ENCODE data around the gene ASB13. TPM values are rescaled to one million over a fixed set of nuclear protein-coding genes. Genes with fewer than 3 reads are reported as not detected.
A peak's percentile ranks its signal among the peaks of the same experiment; 100 is the strongest.

The ASB13 gene
- polyA plus RNA-seq, 3 donors = 13.3 to 44.1 (median 37.8) TPM

GRCh38 chr10:5615316-5615715, 51.1 kb downstream of the ASB13 start:
- no peak overlapping the region for H3K27ac ChIP-seq (ENCODE audit: low read depth in 1 of 2, low read length in 2 of 2)
- TF ChIP-seq CTCF (IDR thresholded peaks at IDR 0.05) = no peak
- no peak overlapping the region for H3K9ac ChIP-seq (ENCODE audit: insufficient read depth, low read length, poor library complexity, severe bottlenecking)
- intact Hi-C loops (cut with micrococcal nuclease) = no loop called here
- no peak overlapping the region for H3K4me3 ChIP-seq (replicated peaks in 1 of 3; ENCODE audit: low read depth in 2 of 3, low read length in 3 of 3)
- H3K9me3 ChIP-seq (replicated peaks in 1 of 2; ENCODE audit: control insufficient read depth in 1 of 2, insufficient read depth in 1 of 2, low read length in 2 of 2) = no peaks in the 10 kb centered on the region
- DNase-seq = no peak
- no peaks in the 10 kb centered on the region for H3K4me1 Mint-ChIP-seq
- H3K9me3 Mint-ChIP-seq = peaks cover 0 to 2% (median 0%) of the 10 kb centered on the region in 7 donors
- peaks cover 2 to 12% (median 3%) of the 10 kb centered on the region in 3 donors for H3K27me3 Mint-ChIP-seq (ENCODE audit: low read depth in 3 of 3)
- H3K79me2 ChIP-seq (ENCODE audit: insufficient read depth, low read length) = no peaks in the 10 kb centered on the region
- peak overlapping the region in 1 of 7 donors; percentile 49 for H3K27ac Mint-ChIP-seq
- no peak overlapping the region for H3K4me2 ChIP-seq (replicated peaks; ENCODE audit: extremely low read depth, low read length, poor library complexity, severe bottlenecking)
- no peak overlapping the region for H2AFZ ChIP-seq (ENCODE audit: insufficient read depth, low read depth, low read length, poor library complexity, severe bottlenecking)
- no peaks in the 10 kb centered on the region for H3K27me3 ChIP-seq (ENCODE audit: control insufficient read depth in 2 of 2, insufficient read depth in 2 of 2, low read length in 2 of 2)
- H3K4me1 ChIP-seq (ENCODE audit: control insufficient read depth in 1 of 2, insufficient read depth in 2 of 2, low read length in 2 of 2) = no peaks in the 10 kb centered on the region
- H3K36me3 ChIP-seq (replicated peaks in 1 of 2; ENCODE audit: control insufficient read depth in 1 of 2, insufficient read depth in 2 of 2, low read length in 2 of 2) = no peaks in the 10 kb centered on the region
- H3K4me3 Mint-ChIP-seq = no peak overlapping the region
- no peaks in the 10 kb centered on the region for H3K36me3 Mint-ChIP-seq
- H4K20me1 ChIP-seq (ENCODE audit: insufficient read depth, low read length) = no peaks in the 10 kb centered on the region
- 95% methylated on average over 7 of the region's 7 CpGs for WGBS (ENCODE audit: insufficient coverage)

GRCh38 chr10:5614155-5614721, 52.2 kb downstream of the ASB13 start:
- WGBS (ENCODE audit: insufficient coverage) = 90% methylated on average over 1 of the region's 4 CpGs
- intact Hi-C loops (cut with micrococcal nuclease) = no loop called here

More at GRCh38 chr10:5614155-5614721, 52.2 kb downstream of the ASB13 start:
- no peaks in the 10 kb centered on the region for H3K36me3 ChIP-seq (replicated peaks in 1 of 2; ENCODE audit: control insufficient read depth in 1 of 2, insufficient read depth in 2 of 2, low read length in 2 of 2)
- peaks cover 5 to 9% (median 5%) of the 10 kb centered on the region in 3 donors for H3K27me3 Mint-ChIP-seq (ENCODE audit: low read depth in 3 of 3)
- no peak for TF ChIP-seq CTCF (IDR thresholded peaks at IDR 0.05)
- H3K4me3 ChIP-seq (replicated peaks in 1 of 3; ENCODE audit: low read depth in 2 of 3, low read length in 3 of 3) = no peak overlapping the region
- peaks cover 0 to 2% (median 0%) of the 10 kb centered on the region in 7 donors for H3K9me3 Mint-ChIP-seq
- no peak for DNase-seq
- H3K4me1 ChIP-seq (ENCODE audit: control insufficient read depth in 1 of 2, insufficient read depth in 2 of 2, low read length in 2 of 2) = no peaks in the 10 kb centered on the region
- no peaks in the 10 kb centered on the region for H4K20me1 ChIP-seq (ENCODE audit: insufficient read depth, low read length)
- H3K27ac Mint-ChIP-seq = no peak overlapping the region
- H3K9me3 ChIP-seq (replicated peaks in 1 of 2; ENCODE audit: control insufficient read depth in 1 of 2, insufficient read depth in 1 of 2, low read length in 2 of 2) = no peaks in the 10 kb centered on the region
- H3K27ac ChIP-seq (ENCODE audit: low read depth in 1 of 2, low read length in 2 of 2) = no peak overlapping the region
- H3K27me3 ChIP-seq (ENCODE audit: control insufficient read depth in 2 of 2, insufficient read depth in 2 of 2, low read length in 2 of 2) = no peaks in the 10 kb centered on the region
- H3K79me2 ChIP-seq (ENCODE audit: insufficient read depth, low read length) = no peaks in the 10 kb centered on the region
- H3K4me3 Mint-ChIP-seq = no peak overlapping the region
- H3K36me3 Mint-ChIP-seq = no peaks in the 10 kb centered on the region
- no peak overlapping the region for H3K4me2 ChIP-seq (replicated peaks; ENCODE audit: extremely low read depth, low read length, poor library complexity, severe bottlenecking)
- H3K9ac ChIP-seq (ENCODE audit: insufficient read depth, low read length, poor library complexity, severe bottlenecking) = no peak overlapping the region
- no peaks in the 10 kb centered on the region for H3K4me1 Mint-ChIP-seq
- H2AFZ ChIP-seq (ENCODE audit: insufficient read depth, low read depth, low read length, poor library complexity, severe bottlenecking) = no peak overlapping the region

Measured in CD14-positive monocyte (primary cell).